ENCODE results near the gene BACH2. TPM values are rescaled to one million over a fixed set of nuclear protein-coding genes. Genes with fewer than 3 reads are reported as not detected.

BACH2 gene
- polyA plus RNA-seq, 1 donor (not counting 4 experiments of a cell fraction or from before 2014, with no cell fraction given) = 0.50 TPM

- no peak overlapping the region for H3K27ac ChIP-seq (ENCODE audit: control insufficient read depth, insufficient read depth, low read length)
- no peaks in the 10 kb centered on the region for H3K9me1 ChIP-seq (ENCODE audit: control insufficient read depth, extremely low read depth, insufficient read depth, low read length)
- TF ChIP-seq EZH2 (IDR thresholded peaks at IDR 0.05; ENCODE audit: low read length) (no peak), CTCF (optimal IDR thresholded peaks at IDR 0.05 in 1 of 3, IDR thresholded peaks at IDR 0.05 in 1 of 3, conservative IDR thresholded peaks at IDR 0.05 in 1 of 3; ENCODE audit: extremely low read depth in 1 of 3, insufficient read depth in 2 of 3, low read length in 3 of 3) (no peak)
- no peaks in the 10 kb centered on the region for H3K27me3 ChIP-seq (ENCODE audit: control insufficient read depth, extremely low read depth, insufficient read depth, low read length)
- no peak overlapping the region for H3K4me2 ChIP-seq (ENCODE audit: control insufficient read depth, extremely low read depth, insufficient read depth, low read depth, low read length)
- H3K4me3 ChIP-seq (ENCODE audit: control insufficient read depth in 2 of 3, extremely low read depth in 1 of 3, insufficient read depth in 2 of 3, low read depth in 1 of 3, low read length in 3 of 3) = no peak overlapping the region
- no peaks in the 10 kb centered on the region for H3K79me2 ChIP-seq (ENCODE audit: control insufficient read depth, insufficient read depth, low read length)
- DNase-seq (ENCODE audit: low read depth, low spot score) = no peak
- no peak for FAIRE-seq
- H3K36me3 ChIP-seq (ENCODE audit: control insufficient read depth in 2 of 2, extremely low read depth in 1 of 2, insufficient read depth in 2 of 2, low read length in 2 of 2) = no peaks in the 10 kb centered on the region
- H3K9me3 ChIP-seq (ENCODE audit: control insufficient read depth, low read depth, low read length) = peaks cover 2% of the 10 kb centered on the region
- H2AFZ ChIP-seq (ENCODE audit: control insufficient read depth, low read length) = no peak overlapping the region
- dilution Hi-C loops (cut with MboI; ENCODE audit: extremely low pct_ligation_motif_present, low sequenced_read_pairs) = no loop called here
- peaks cover 21% of the 10 kb centered on the region for H3K4me1 ChIP-seq (ENCODE audit: control insufficient read depth, extremely low read depth, insufficient read depth, low read length)
- H4K20me1 ChIP-seq (ENCODE audit: control insufficient read depth, extremely low read depth, insufficient read depth, low read length) = no peaks in the 10 kb centered on the region
- no peak overlapping the region for H3K9ac ChIP-seq (ENCODE audit: control insufficient read depth, extremely low read depth, insufficient read depth, low read length)
Measured at GRCh38 chr6:90103056-90103800, 193.4 kb downstream of the BACH2 start.

GRCh38 chr6:90101403-90101802, 195.2 kb downstream of the BACH2 start:
- Histone ChIP-seq H3K9me1 (ENCODE audit: control insufficient read depth, extremely low read depth, insufficient read depth, low read length) (no peaks in the 10 kb centered on the region), H3K27me3 (ENCODE audit: control insufficient read depth, extremely low read depth, insufficient read depth, low read length) (no peaks in the 10 kb centered on the region), H4K20me1 (ENCODE audit: control insufficient read depth, extremely low read depth, insufficient read depth, low read length) (no peaks in the 10 kb centered on the region), H3K4me3 (ENCODE audit: control insufficient read depth in 2 of 3, extremely low read depth in 1 of 3, insufficient read depth in 2 of 3, low read depth in 1 of 3, low read length in 3 of 3) (no peak overlapping the region), H3K27ac (ENCODE audit: control insufficient read depth, insufficient read depth, low read length) (no peak overlapping the region), H3K36me3 (ENCODE audit: control insufficient read depth in 2 of 2, extremely low read depth in 1 of 2, insufficient read depth in 2 of 2, low read length in 2 of 2) (no peaks in the 10 kb centered on the region), H3K9ac (ENCODE audit: control insufficient read depth, extremely low read depth, insufficient read depth, low read length) (no peak overlapping the region), H3K79me2 (ENCODE audit: control insufficient read depth, insufficient read depth, low read length) (no peaks in the 10 kb centered on the region), H3K9me3 (ENCODE audit: control insufficient read depth, low read depth, low read length) (peaks cover 2% of the 10 kb centered on the region), H2AFZ (ENCODE audit: control insufficient read depth, low read length) (no peak overlapping the region), H3K4me1 (ENCODE audit: control insufficient read depth, extremely low read depth, insufficient read depth, low read length) (peaks cover 37% of the 10 kb centered on the region), H3K4me2 (ENCODE audit: control insufficient read depth, extremely low read depth, insufficient read depth, low read depth, low read length) (no peak overlapping the region)
- no peak for FAIRE-seq
- dilution Hi-C loops (cut with MboI; ENCODE audit: extremely low pct_ligation_motif_present, low sequenced_read_pairs) = no loop called here
- DNase-seq (ENCODE audit: low read depth, low spot score) = no peak
- TF ChIP-seq CTCF (optimal IDR thresholded peaks at IDR 0.05 in 1 of 3, IDR thresholded peaks at IDR 0.05 in 1 of 3, conservative IDR thresholded peaks at IDR 0.05 in 1 of 3; ENCODE audit: extremely low read depth in 1 of 3, insufficient read depth in 2 of 3, low read length in 3 of 3) (no peak), EZH2 (IDR thresholded peaks at IDR 0.05; ENCODE audit: low read length) (no peak)

Data from keratinocyte (primary cell).